HG02798 (cell line): ENCODE results near the gene DAND5.

Experiments
- ATAC-seq: cut with Tn5 transposase; IDR thresholded peaks from one replicate; pipeline ENCODE4 v1.9.1; 2021; ENCODE audit warnings: mild to moderate bottlenecking; ENCODE audit not compliant: unreplicated experiment, poor library complexity

Gene DAND5

DNA sequence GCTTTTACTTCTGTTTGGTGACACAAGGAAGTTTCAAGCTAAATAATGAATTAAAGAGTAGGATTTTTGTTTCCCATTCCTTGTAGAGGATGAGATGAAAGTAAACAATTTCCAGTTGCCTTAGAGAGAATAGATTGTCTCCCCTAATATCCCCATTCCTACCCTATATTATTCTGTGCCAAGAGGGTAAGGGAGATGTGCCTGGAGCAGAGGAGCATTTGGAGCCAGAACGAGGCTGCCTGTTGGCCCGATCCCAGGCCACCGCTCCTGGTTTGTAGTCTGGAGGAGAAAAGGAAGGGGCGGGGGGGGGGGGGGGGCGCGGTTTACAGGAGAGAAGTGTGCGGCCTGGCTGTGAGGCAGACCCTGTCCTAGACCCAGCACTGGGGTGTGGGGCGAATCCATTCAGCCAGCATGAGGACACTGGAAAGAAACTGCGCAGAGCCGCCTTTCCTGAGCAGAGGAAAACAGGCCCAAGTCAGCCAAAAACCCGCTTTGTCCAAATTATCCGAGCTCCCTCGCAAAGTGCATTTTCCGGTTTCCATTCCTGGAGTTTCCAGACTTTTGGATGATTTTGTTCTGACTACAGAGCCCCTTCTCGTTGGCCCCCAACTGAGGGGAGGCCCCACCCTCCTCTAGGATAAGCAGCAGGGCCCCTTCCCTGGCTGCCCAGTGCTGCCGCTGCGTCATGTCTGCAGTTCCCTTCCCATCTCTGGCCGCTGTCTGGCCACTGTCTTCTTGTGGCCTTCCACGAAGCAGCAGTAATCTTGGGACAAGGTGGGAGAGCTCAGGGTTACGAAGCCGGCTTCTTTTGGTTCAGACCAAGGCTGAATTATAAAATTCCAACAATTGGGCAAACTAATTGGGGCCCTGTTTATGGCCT is 48.9 kb downstream of the DAND5 start:
- no peak for ATAC-seq

DNA sequence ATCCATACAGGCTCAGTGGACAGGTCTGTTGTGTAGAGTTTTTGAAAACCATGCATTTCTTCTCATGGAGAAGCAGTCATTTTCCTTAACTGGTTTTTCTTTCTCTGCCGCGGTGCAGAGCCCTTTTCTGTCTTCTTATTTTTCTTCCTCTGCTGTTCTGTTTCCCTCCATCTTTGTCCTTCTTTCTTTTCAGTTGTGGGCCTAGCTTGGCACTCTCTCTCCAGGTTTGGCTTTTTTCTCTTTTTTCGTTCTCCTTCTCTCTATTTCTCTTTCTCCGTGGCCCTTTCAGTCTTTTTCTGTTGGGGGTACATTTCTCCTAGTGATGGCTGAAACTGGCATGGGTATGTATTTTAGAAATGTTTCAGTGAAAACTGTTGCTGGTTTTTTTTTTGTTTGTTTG is 50.0 kb downstream of the DAND5 start:
- ATAC-seq: no peak

GRCh38 chr19:13020002-13020414 is 50.6 kb downstream of the DAND5 start:
- ATAC-seq: no peak

DNA sequence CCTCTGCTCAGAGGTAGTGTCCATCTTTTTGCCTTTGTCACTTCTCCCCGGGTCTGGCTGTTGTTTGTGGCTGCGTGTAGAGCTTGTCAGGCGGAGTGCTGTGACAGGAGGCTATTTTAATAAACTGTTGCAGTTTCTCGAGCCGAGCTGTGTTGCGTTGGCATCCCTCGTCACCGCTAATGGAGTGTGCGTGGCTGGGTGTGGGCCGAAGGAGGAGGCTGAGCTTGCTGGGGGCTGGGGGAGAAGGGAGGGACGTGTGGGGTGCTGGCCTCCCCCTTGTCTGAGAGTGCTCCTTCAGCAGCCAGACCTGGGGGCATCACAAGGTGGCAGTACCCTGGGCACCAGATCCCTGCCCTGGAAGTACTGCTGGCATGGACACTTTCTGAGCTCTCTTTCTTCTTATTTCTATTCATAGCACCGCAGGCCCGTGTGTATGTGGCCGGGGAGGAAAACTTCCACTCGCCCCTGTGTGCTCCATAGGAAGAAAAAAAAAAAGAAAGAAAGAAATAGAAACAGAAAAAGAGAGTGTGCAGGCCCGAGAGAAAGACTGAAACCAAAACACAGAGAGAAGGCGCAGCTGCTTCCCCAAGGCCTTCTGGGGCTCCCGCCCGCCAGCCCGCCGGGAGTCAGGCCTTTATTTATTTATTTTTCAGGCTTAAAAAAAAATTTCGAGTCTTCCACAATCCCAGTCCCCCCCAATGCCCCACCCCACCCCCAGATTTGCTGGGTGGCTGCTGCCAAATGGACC is 52.9 kb downstream of the DAND5 start:
- ATAC-seq: no peak

- no peak for ATAC-seq
Observed at GRCh38 chr19:13022859-13023636, 53.7 kb downstream of the DAND5 start.

GRCh38 chr19:13023656-13024055 is 54.3 kb downstream of the DAND5 start:
- no peak for ATAC-seq
